GM10847 (cell line): Measurements from ENCODE around the gene NOX3.

ENCODE experiments used
- POLR2A ChIP-seq: IDR thresholded peaks from 2 replicates; pipeline ENCODE4 v1.6.1; 2011; ENCODE audit not compliant: insufficient read length; ENCODE audit errors: extremely low read depth

The NOX3 gene

GRCh38 chr6:155397172-155397705 is 58.4 kb downstream of the NOX3 start:
- no peak for TF ChIP-seq POLR2A

- TF ChIP-seq POLR2A, result no peak
Observed at GRCh38 chr6:155396605-155397004, 59.0 kb downstream of the NOX3 start.

GRCh38 chr6:155395339-155395738 is 60.3 kb downstream of the NOX3 start:
- TF ChIP-seq POLR2A, result no peak

- TF ChIP-seq POLR2A, result no peak
Observed at GRCh38 chr6:155389130-155389529, 66.5 kb downstream of the NOX3 start.

GRCh38 chr6:155388591-155388990 is 67.0 kb downstream of the NOX3 start:
- no peak for TF ChIP-seq POLR2A

- no peak for TF ChIP-seq POLR2A
Observed at GRCh38 chr6:155387481-155387880, 68.2 kb downstream of the NOX3 start.

GRCh38 chr6:155384321-155384952 is 71.2 kb downstream of the NOX3 start:
- no peak for TF ChIP-seq POLR2A

GRCh38 chr6:155383913-155384312 is 71.7 kb downstream of the NOX3 start:
- TF ChIP-seq POLR2A, result no peak

GRCh38 chr6:155382338-155382685 is 73.3 kb downstream of the NOX3 start:
- no peak for TF ChIP-seq POLR2A

GRCh38 chr6:155381673-155382337 is 73.8 kb downstream of the NOX3 start:
- TF ChIP-seq POLR2A, result no peak

GRCh38 chr6:155380666-155381332 is 74.8 kb downstream of the NOX3 start:
- no peak for TF ChIP-seq POLR2A

- TF ChIP-seq POLR2A, result no peak
Observed at GRCh38 chr6:155378724-155379123, 76.9 kb downstream of the NOX3 start.

GRCh38 chr6:155378276-155378675 is 77.4 kb downstream of the NOX3 start:
- TF ChIP-seq POLR2A, result no peak

- TF ChIP-seq POLR2A, result no peak
Observed at GRCh38 chr6:155377061-155377460, 78.6 kb downstream of the NOX3 start.

- TF ChIP-seq POLR2A, result no peak
Observed at GRCh38 chr6:155375801-155376200, 79.8 kb downstream of the NOX3 start.

- no peak for TF ChIP-seq POLR2A
Observed at GRCh38 chr6:155374681-155375080, 81.0 kb downstream of the NOX3 start.
